GM18520 (cell line): Measurements from ENCODE around the gene LSM3.

Experiments used
- ATAC-seq: cut with Tn5 transposase; IDR thresholded peaks from one replicate; pipeline ENCODE4 v1.9.1; 2021; ENCODE audit not compliant: unreplicated experiment

Gene LSM3

GRCh38 chr3:14142567-14143270 lies 35.9 kb upstream of the LSM3 start:
- ATAC-seq, result no peak

GRCh38 chr3:14143271-14144225 lies 35.1 kb upstream of the LSM3 start:
- ATAC-seq, result no peak

- peak; percentile 93 for ATAC-seq
Observed at GRCh38 chr3:14144423-14145075, 34.1 kb upstream of the LSM3 start.

DNA sequence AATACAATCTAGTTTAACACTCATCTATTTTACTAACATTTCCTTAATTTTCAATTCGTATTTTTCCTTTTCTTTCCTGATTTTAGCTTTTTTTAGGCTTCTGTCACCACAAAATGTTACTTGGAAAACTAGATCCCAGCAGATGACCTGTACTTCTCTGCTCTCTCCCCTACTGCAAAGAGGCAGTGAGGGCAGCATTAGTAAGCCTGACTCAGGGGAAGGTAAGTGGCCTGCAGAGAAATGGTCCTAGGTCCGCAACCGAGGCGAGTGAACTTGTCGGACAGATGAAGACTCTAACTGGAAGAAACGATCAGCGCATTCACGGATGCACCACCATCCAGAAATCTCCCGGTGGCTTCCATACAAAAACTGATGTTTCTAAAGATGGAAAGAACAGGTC lies 33.4 kb upstream of the LSM3 start:
- ATAC-seq, result no peak

- no peak for ATAC-seq
Observed at GRCh38 chr3:14145670-14146380, 32.8 kb upstream of the LSM3 start.

- ATAC-seq, result no peak
Observed at GRCh38 chr3:14146381-14147065, 32.1 kb upstream of the LSM3 start.

- ATAC-seq, result no peak
Observed at GRCh38 chr3:14147066-14147435, 31.6 kb upstream of the LSM3 start.

DNA sequence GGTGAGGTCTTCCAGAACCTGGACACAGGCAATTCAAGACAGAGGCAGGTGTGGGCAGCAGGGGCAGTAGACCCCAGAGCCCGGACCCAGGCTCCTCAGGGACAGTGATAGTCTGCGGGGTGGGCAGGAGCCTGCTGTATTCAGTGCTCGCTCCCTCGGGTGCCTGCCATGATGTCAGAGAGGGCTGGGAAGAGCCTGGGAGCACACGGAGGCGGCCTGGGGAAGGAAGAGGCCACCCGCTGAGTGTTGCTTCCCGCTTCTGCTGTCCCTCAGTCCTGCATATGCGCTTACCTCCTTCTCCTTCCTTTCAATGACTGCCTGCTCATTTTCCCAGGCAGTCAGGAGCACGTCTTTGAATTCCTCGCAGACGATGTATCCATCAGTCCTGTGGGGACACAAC lies 31.0 kb upstream of the LSM3 start:
- ATAC-seq, result no peak

DNA sequence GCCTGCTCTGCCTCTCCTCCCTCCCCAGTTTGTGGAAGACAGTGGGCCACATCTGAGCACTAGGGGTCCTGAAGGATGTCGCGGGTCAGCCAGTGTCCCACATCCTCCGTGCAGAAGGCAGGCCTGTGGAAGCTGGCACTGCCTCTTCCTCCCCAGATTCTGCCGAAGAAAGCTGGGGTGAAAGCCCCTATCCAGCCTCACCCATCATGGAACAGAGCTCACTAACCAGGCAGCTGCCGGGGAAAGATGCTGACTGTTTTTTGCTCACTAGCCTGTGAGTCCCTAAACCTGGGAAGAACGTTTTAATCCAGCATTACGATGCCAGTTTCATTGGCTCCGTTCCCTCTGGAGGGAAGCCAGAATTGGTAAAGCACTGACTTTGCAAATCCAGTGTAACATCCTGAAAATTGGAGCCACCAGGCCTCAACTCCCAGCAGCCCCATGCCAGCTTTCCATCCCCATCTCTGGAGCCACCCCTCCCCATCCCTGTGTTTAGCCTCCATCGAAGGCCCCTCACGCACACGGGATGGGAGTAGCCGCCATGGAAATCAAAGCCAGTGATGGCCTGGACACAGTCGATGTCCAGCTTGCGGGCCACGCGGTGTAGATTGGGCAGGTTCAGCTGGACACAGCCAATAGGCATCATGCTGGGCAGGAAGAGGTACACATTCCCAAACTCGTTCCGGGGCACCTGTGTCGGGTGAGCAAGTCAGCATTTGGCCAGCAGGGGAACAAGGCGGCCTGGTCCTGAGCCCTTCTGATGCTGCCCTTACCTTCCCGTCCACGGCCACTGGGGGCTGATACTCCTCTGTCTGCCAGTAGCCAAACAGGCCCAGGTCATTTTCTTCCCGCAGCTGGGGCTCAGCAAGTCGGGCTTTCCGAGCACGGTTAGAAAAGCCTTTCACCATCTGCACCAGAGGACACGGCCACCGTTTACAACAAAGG lies 30.3 kb upstream of the LSM3 start:
- ATAC-seq, result no peak

- ATAC-seq, result no peak
Observed at GRCh38 chr3:14150078-14150477, 28.5 kb upstream of the LSM3 start.

GRCh38 chr3:14150491-14151230 lies 28.0 kb upstream of the LSM3 start:
- no peak for ATAC-seq

DNA sequence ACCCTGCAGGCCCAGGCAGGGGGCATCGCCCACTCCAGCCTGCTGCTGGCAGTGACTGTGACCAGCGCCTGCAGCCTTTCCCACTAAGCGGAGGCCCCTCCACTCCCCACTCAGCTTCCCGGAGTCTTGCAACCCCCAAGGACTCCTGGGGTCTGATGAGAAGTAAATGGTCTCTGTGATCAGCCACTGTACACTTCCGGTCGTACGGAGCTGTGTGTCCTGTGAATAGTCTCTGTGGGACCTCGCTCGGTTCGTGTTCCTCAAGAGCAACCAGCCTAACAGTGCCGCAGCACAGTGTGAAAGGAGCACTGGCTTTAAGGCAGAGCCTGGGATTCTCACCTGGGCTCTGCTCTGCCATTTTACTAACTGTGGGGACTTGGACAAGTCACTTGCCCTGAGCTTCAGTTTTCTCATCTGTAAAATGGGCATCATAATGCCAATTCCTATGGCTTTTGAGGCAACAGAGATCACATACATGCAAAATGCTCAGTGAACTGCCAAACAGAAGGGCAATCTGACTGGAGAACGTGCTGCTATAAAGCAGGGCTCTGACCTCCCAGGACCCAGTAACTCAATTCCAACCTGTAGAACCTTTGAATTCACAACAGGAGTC lies 27.0 kb upstream of the LSM3 start:
- ATAC-seq, result no peak

- no peak for ATAC-seq
Observed at GRCh38 chr3:14152233-14152962, 26.2 kb upstream of the LSM3 start.

GRCh38 chr3:14152963-14153355 lies 25.7 kb upstream of the LSM3 start:
- ATAC-seq, result no peak

DNA sequence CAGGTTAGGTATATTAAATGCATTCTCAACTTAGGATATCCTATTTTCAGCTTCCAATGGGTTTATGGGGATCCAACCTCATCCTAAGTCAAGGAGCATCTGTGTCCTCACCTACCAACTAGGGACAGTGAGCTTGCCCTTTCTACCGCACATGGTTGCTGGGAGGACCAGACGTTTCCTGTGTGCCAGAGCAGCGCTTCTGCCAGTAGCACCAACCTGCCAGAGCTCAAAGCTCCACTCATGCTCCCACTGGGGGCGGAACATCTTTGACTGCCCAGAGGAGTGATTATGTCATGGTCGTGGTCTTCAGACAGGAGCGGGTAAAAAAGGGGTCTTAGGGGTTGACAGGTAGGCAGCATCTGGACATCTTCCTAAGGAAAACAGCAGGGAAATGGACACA lies 25.0 kb upstream of the LSM3 start:
- no peak for ATAC-seq

DNA sequence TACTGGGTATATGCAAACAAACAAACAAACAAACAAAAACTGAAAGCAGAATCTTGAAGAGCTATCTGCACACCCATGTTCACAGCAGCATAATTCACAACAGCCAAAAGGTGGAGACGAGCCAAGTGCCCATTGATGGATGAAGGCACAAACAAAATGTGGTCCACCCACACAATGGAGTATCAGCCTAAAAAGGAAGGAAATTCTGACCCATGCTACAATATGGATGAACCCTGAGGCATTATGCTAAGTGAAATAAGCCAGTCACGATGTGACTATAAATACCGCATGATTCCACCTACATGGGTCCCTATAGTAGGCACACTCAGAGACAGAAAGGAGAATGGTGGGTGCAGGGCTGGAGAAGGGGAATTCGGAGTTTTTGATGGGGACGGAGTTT lies 24.3 kb upstream of the LSM3 start:
- no peak for ATAC-seq

GRCh38 chr3:14154895-14155440 lies 23.6 kb upstream of the LSM3 start:
- ATAC-seq, result no peak
